H1 (cell line): ENCODE data around the gene FBLN2.

Source experiments
- ASH2L ChIP-seq: fragments of 200-600, 300-600 bp; sonication (generic); IDR thresholded peaks from one replicate; pipeline ENCODE4 v1.7.1; 2017; ENCODE audit warnings: low read length
- BRCA1 ChIP-seq: IDR thresholded peaks from 2 replicates; pipeline ENCODE4 v1.6.1; 2012; ENCODE audit warnings: low read depth, low read length, improper control_type of control experiment
- EP300 ChIP-seq, 2 experiments: IDR thresholded peaks; 1 replicate in 1 of 2; 2 replicates in 1 of 2; pipeline ENCODE4 v1.6.1; 2011 to 2012; ENCODE audit warnings: low read depth in 2 of 2, low read length in 2 of 2, mild to moderate bottlenecking in 2 of 2, borderline replicate concordance in 1 of 2, inconsistent platforms in 1 of 2, moderate library complexity in 1 of 2
- GTF2F1 ChIP-seq: IDR thresholded peaks from 2 replicates; pipeline ENCODE4 v1.6.1; 2012; ENCODE audit warnings: low read depth, low read length, improper control_type of control experiment, borderline replicate concordance
- KDM5A ChIP-seq: fragments of 200-600 bp; IDR thresholded peaks from 2 replicates; pipeline ENCODE4 v1.7.1; 2012; ENCODE audit warnings: mild to moderate bottlenecking, low read length, inconsistent platforms, mixed read lengths
- POLR2A ChIP-seq, 2 experiments: IDR thresholded peaks; 1 replicate in 1 of 2; 2 replicates in 1 of 2; pipeline ENCODE4 v1.6.1; 2011; ENCODE audit warnings: low read depth in 2 of 2, low read length in 2 of 2, mild to moderate bottlenecking in 2 of 2; ENCODE audit errors: control extremely low read depth in 1 of 2
- RAD21 ChIP-seq, 2 experiments: IDR thresholded peaks in 1 of 2; conservative IDR thresholded peaks in 1 of 2; 2 replicates each; pipeline ENCODE4 v1.6.1; 2011; ENCODE audit warnings: low read depth in 2 of 2, low read length in 2 of 2, improper control_type of control experiment in 1 of 2, inconsistent platforms in 1 of 2, mild to moderate bottlenecking in 1 of 2, moderate library complexity in 1 of 2
- RNF2 ChIP-seq: fragments of 200-900, 300-1000 bp; sonication (generic); IDR thresholded peaks from 2 replicates; pipeline ENCODE4 v1.7.1; 2016; ENCODE audit warnings: borderline replicate concordance, low read depth, mild to moderate bottlenecking, antibody characterized with exemption, low read length; ENCODE audit not compliant: poor library complexity, severe bottlenecking; ENCODE audit errors: missing control alignments
- SP1 ChIP-seq: IDR thresholded peaks from 2 replicates; pipeline ENCODE4 v1.6.1; 2011; ENCODE audit warnings: low read depth, low read length
- TAF7 ChIP-seq: optimal IDR thresholded peaks from 2 replicates; pipeline ENCODE3; 2011; ENCODE audit warnings: low read depth, mild to moderate bottlenecking, inconsistent platforms, low read length, moderate library complexity, borderline replicate concordance
- TF ChIP-seq, protein P1 (sequence below), 3 experiments: IDR thresholded peaks; 1 replicate in 2 of 3; 2 replicates in 1 of 3; pipeline versions ENCODE4 v1.5.1 to v1.6.1; 2011; ENCODE audit warnings: low read length in 3 of 3, mild to moderate bottlenecking in 3 of 3, inconsistent platforms in 2 of 3, low read depth in 1 of 3, moderate library complexity in 1 of 3; ENCODE audit not compliant: insufficient read depth in 1 of 3; ENCODE audit errors: control extremely low read depth in 1 of 3
- TF ChIP-seq, protein P2 (sequence below): IDR thresholded peaks from 2 replicates; pipeline ENCODE4 v1.6.1; 2012; ENCODE audit warnings: inconsistent platforms

DNA sequence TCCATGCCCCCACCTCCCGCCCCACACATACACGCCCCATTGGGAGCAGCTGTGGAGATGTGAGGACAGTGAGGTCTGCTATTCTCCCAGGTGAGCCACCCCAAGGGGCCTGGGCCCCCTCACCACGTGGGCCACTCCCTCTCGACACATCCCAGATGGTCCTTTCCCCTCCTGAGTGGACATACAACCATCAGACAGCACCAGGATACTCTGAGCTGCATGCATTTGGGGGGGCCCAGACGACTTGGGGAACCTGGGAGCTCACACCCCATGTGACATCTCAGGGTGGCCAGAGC lies 17.5 kb downstream of the FBLN2 start:
- TF ChIP-seq SP1 (no peak), KDM5A (no peak), ASH2L (no peak), RAD21 (IDR thresholded peaks at IDR 0.05 in 1 of 2, conservative IDR thresholded peaks at IDR 0.05 in 1 of 2; ENCODE audit: low read depth in 2 of 2, low read length in 2 of 2) (no peak), TAF7 (no peak), POLR2A (IDR thresholded peaks at IDR 0.05; ENCODE audit: control extremely low read depth in 1 of 2, low read depth in 2 of 2, low read length in 2 of 2) (no peak), RNF2 (no peak), BRCA1 (no peak), GTF2F1 (no peak), EP300 (IDR thresholded peaks at IDR 0.05; ENCODE audit: borderline replicate concordance in 1 of 2, low read depth in 2 of 2, low read length in 2 of 2) (no peak)
- TF ChIP-seq, protein P1, sequence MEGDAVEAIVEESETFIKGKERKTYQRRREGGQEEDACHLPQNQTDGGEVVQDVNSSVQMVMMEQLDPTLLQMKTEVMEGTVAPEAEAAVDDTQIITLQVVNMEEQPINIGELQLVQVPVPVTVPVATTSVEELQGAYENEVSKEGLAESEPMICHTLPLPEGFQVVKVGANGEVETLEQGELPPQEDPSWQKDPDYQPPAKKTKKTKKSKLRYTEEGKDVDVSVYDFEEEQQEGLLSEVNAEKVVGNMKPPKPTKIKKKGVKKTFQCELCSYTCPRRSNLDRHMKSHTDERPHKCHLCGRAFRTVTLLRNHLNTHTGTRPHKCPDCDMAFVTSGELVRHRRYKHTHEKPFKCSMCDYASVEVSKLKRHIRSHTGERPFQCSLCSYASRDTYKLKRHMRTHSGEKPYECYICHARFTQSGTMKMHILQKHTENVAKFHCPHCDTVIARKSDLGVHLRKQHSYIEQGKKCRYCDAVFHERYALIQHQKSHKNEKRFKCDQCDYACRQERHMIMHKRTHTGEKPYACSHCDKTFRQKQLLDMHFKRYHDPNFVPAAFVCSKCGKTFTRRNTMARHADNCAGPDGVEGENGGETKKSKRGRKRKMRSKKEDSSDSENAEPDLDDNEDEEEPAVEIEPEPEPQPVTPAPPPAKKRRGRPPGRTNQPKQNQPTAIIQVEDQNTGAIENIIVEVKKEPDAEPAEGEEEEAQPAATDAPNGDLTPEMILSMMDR (IDR thresholded peaks at IDR 0.05; ENCODE audit: control extremely low read depth in 1 of 3, insufficient read depth in 1 of 3, low read depth in 1 of 3, low read length in 3 of 3): no peak
- TF ChIP-seq, protein P2, sequence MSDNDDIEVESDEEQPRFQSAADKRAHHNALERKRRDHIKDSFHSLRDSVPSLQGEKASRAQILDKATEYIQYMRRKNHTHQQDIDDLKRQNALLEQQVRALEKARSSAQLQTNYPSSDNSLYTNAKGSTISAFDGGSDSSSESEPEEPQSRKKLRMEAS: no peak
